Erythroblast (primary cell): ENCODE data around the gene CBX2.
A peak's percentile ranks its signal among the peaks of the same experiment; 100 is the strongest.
"Not testable (repeated sequence)": the region's sequence is repeated elsewhere in the genome, so short reads cannot be mapped to it uniquely, and the experiment has no call there.

ENCODE experiments used
- DNase-seq, 2 experiments: peaks; one replicate each; lab custom pipeline; 2025; lab: John Stamatoyannopoulos, UW
- GATA1 ChIP-seq: IDR thresholded peaks from 2 replicates; pipeline ENCODE4 v1.6.1; 2011; ENCODE audit warnings: low read depth, mild to moderate bottlenecking, control low read depth, low read length, moderate library complexity
- POLR2A ChIP-seq: IDR thresholded peaks from 2 replicates; pipeline ENCODE4 v1.6.1; 2011; ENCODE audit warnings: mild to moderate bottlenecking, low read length

The CBX2 gene

GRCh38 chr17:79771276-79771675 lies 6.7 kb upstream of the CBX2 start:
- DNase-seq, result no peak
- no peak for TF ChIP-seq GATA1
- TF ChIP-seq POLR2A, result no peak

GRCh38 chr17:79772726-79773125 lies 5.2 kb upstream of the CBX2 start:
- DNase-seq, result not testable (repeated sequence)

- no peak for TF ChIP-seq GATA1
- no peak for TF ChIP-seq POLR2A
- DNase-seq, result no peak
Measured at GRCh38 chr17:79774561-79774975, 3.4 kb upstream of the CBX2 start.

- TF ChIP-seq GATA1, result no peak
- TF ChIP-seq POLR2A, result no peak
- no peak for DNase-seq
Measured at GRCh38 chr17:79775632-79776031, 2.3 kb upstream of the CBX2 start.

- no peak for DNase-seq
- TF ChIP-seq POLR2A (no peak), GATA1 (no peak)
Measured at GRCh38 chr17:79776376-79777119, 1.4 kb upstream of the CBX2 start.

GRCh38 chr17:79777120-79777893 lies 641 bp upstream of the CBX2 start:
- DNase-seq, result peak; percentile 73 to 74
- no peak for TF ChIP-seq GATA1
- TF ChIP-seq POLR2A, result no peak

GRCh38 chr17:79778504-79779083 lies 646 bp downstream of the CBX2 start:
- TF ChIP-seq GATA1, result no peak
- no peak for TF ChIP-seq POLR2A
- DNase-seq, result peak; percentile 27 to 33

GRCh38 chr17:79779084-79779529 lies 1.2 kb downstream of the CBX2 start:
- no peak for TF ChIP-seq POLR2A
- no peak for TF ChIP-seq GATA1
- no peak for DNase-seq

- TF ChIP-seq GATA1 (no peak), POLR2A (no peak)
- DNase-seq, result no peak
Measured at GRCh38 chr17:79779661-79780365, 1.9 kb downstream of the CBX2 start.

- DNase-seq, result no peak
- no peak for TF ChIP-seq POLR2A
- no peak for TF ChIP-seq GATA1
Measured at GRCh38 chr17:79781012-79781650, 3.2 kb downstream of the CBX2 start.

GRCh38 chr17:79781736-79782575 lies 4.0 kb downstream of the CBX2 start:
- DNase-seq, result no peak
- TF ChIP-seq POLR2A, result no peak
- no peak for TF ChIP-seq GATA1

- no peak for TF ChIP-seq POLR2A
- no peak for TF ChIP-seq GATA1
Measured at GRCh38 chr17:79783891-79784290, 5.9 kb downstream of the CBX2 start.

More at GRCh38 chr17:79783891-79784290, 5.9 kb downstream of the CBX2 start:
- DNase-seq, result no peak
